GM18951 (cell line): ENCODE results near the gene HRK.

Experiments
- POLR2A ChIP-seq: IDR thresholded peaks from 4 replicates; pipeline ENCODE4 v1.6.1; 2011; ENCODE audit warnings: mild to moderate bottlenecking; ENCODE audit not compliant: insufficient read length, insufficient read depth; ENCODE audit errors: extremely low read depth
- in situ Hi-C: fragments of 300-500 bp; cut with MboI; formaldehyde crosslinking; loops from one replicate; pipeline ENCODE4 v1.12.0; 2022; ENCODE audit warnings: low sequenced_read_pairs, mixed read lengths, inconsistent platforms; ENCODE audit not compliant: unreplicated experiment

HRK gene

GRCh38 chr12:116852303-116852702, 28.9 kb downstream of the HRK start:
- TF ChIP-seq POLR2A = no peak

DNA sequence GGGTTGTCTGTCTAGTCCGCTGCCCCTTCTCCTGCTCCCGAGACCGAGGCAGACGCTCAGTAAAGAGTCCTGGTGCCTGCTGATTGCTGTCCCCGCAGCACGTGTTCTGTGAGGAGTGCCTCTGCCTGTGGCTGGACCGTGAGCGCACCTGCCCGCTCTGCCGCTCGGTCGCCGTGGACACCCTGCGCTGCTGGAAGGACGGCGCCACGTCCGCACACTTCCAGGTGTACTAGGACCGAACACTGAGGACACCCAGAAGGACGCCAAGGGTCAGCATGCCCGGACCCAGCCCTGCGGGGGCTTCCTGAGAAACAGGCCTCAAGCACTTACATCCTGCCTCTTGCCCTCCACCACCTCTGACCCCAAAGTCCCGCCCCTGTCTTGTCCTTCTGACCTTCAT, 32.0 kb downstream of the HRK start:
- no peak for TF ChIP-seq POLR2A
- in situ Hi-C loops = no loop called here

More at GRCh38 chr12:116852303-116852702, 28.9 kb downstream of the HRK start:
- in situ Hi-C loops = no loop called here

DNA sequence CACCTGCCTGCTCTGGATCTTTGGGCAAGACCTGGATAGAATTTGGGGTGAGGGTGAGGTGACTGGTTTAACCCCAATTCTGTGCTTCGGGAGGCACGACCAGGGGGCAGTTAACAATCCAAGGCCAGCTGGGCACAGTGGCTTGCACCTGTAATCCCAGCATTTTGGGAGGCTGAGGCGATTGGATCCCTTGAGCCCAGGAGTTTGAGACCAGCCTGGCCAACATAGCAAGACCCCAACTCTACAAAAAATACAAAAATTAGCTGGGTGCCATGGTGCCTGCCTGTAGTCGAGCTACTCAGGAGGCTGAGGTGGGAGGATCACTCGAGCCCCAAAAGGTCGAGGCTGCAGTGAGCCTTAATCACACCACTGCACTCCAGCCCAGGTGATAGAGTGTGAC, 38.2 kb downstream of the HRK start:
- in situ Hi-C loops = no loop called here
- no peak for TF ChIP-seq POLR2A

GRCh38 chr12:116839287-116839830, 41.9 kb downstream of the HRK start:
- in situ Hi-C loops = no loop called here
- no peak for TF ChIP-seq POLR2A

DNA sequence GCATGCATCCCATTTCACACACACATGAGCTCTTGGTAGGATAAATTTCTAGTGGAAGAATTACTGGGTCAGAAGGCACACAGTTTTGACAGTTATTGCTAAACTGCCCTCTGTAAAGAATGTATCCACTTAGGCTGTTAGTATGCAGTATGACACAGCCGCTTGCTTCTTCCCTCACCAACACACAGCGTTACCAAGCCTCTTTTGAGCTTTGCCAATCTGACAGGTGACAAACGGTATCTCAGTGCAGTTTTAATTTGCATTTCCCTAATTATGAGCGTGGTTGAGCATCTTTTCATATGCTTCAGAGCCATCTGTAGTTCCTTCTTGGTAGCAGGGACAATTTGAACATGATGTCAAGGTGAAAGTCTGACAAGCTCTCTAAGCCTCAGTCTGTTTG, 42.9 kb downstream of the HRK start:
- in situ Hi-C loops = no loop called here

DNA sequence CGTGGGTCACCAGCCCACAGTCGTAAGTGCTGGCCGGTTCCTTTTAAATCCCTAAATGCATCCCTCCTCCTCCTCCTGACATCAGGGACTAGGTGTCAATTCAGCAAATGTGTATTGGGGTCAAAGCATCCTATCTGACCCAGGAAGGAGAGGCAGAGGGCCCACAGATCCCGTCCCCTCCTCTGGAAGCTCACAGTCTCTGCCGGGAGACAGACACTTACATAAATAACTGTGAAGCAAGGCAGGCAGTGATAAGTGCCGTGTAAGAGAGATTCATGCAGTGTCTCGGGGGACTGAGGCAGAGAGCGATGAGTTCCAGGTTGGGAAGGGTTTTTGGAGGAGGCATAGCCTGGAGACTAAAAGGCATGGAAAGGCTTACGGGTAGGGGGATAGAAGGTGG, 44.1 kb downstream of the HRK start:
- in situ Hi-C loops = no loop called here
- TF ChIP-seq POLR2A = no peak

More for the DNA sequence above, 42.9 kb downstream of the HRK start:
- no peak for TF ChIP-seq POLR2A

DNA sequence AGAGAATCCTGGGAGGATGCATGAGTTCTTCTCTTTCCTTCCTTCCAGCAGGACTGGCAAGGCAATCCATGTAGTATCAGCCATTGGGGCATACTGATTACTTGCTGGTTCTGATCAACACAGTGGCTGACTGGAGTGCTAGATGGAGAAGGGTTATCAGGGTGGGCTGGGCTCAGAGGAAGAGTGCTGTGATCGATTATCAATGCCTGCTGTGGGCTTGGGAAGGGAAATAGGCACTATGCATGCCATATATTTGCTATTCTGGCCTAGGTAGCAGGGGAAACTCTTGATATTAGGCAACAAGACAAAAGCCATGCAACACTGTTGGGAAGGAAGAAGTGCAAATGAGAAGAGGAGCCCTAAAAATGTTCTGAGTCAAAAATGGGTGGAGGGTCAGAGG, 45.8 kb downstream of the HRK start:
- TF ChIP-seq POLR2A = no peak
- in situ Hi-C loops = no loop called here

DNA sequence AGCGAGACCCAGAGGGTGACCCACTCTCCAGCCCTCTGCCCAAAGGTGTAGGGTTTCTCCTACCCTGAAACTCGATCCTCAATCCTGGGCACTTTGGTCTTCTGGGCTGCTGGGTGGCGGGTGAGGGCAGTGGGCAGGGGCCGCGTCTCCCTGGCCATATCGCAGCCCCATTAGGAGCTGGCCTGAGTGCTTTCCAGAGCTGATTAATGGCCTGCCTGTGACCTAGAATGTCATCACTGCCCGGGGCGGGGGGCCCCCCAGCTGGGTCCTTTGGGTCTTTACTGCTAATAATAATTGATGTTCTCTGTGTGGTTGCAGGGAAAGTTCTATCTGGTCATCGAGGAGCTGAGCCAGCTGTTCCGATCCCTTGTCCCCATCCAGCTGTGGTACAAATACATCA, 47.8 kb downstream of the HRK start:
- no peak for TF ChIP-seq POLR2A
- in situ Hi-C loops = no loop called here

- in situ Hi-C loops = no loop called here
- TF ChIP-seq POLR2A = no peak
Measured at GRCh38 chr12:116832353-116832752, 48.9 kb downstream of the HRK start.

DNA sequence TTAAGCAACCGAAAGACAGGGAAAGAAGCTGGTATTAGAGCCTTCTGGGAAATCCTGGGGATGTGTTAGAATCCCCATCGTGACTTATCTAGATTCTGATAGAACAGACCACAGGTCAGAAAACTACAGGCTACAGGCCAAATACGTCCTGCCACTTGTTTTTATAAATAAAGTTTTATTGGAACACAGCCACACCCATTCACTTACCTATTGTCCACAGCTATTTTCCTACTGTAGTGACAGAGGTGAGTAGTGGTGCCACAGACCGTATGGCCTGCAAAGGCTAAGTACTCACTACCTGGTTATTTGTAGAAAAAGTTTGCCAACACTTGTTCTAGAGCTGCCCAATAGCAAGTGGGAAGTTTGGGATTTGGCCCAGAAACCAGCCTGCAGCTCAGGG, 53.8 kb downstream of the HRK start:
- no peak for TF ChIP-seq POLR2A
- in situ Hi-C loops = no loop called here

DNA sequence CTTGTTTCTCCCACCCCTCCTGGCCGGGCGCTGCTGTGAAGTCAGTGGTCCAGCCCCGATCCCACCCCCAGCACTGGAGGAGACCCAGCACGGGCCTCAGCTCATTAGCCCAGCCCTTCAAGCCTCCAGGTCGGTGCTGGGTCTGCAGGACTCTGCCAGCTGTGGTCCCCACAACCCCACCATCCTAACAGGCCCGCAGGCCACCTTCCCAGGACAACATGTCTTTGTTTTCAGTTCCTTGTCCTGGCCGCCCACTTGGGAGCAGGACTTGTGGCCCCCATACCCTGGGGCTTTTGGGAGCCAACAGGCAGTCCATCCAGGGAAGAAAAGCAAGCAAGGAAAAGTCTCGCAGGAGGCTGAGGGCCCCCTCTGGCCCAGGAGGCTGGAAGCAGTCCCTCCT, 60.0 kb downstream of the HRK start:
- TF ChIP-seq POLR2A = no peak
- in situ Hi-C loops = no loop called here

DNA sequence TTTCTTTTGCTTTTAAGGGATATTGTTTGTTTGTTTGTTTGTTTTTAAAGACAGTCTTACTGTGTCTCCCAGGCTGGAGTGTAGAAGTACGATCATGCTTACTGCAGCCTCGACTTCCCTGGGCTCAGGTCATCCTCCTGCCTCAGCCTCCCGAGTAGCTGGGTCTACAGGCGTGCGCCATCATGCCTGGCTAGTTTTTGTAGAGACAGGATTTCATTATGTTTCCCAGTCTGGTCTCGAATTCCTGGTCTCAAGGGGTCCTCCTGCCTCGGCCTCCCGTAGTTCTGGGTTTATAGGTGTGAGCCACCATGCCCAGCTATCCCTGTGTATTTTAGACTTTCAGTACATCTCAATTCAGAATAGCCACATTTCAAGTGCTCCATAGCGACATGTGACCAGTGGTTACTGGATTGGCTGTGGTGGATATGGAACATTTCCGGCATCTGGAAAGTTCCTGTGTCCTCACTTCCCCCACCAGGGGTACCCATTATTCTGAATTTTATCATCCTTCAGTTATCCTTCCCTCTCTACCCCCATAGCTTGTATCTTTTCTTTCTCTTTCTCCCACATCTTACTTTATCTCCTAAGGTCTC, 61.1 kb downstream of the HRK start:
- no peak for TF ChIP-seq POLR2A
- in situ Hi-C loops = no loop called here

DNA sequence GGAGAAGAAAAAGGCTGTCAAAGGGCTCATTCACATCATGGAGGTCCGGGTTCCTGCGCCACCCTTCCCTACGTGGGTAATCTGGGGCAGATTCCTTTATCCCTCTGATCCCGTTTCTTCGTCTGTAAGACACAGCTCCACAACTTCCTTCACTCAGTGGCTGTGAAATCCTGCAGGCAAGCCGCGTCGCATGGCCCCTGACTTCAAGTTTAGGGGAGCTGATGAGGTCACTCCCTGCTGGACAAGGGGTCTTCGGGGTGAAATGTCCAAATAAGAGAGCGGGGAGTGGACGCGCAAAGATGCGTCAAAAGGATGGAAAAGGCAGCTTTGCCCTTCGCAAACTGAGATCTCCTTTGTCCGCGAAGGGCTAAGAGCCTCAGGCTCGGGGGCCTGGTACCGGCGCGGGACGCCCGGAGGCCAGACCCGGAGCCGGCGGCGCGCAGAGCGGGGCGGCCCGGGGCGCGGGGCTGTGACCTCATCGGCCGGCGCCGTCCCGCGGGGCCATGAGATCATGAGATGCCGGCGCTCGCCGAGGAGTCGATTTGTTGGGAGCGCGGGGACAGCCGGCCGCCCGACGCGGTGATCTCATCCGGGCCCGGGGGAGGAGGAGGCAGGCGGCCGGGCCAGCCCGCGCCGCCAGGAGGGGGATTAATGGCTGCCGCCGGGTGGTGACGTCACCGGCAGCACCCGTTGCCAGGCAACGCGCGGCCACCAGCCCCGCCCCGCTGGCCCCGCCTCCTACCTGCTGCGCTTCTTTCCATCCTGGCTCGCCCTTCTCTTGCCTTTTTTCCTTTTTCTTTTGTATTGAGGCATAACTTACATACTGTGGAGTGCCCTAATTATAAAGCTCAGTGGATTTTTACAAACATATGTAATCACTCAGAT, 62.1 kb downstream of the HRK start:
- in situ Hi-C loops = no loop called here

More for the DNA sequence above, 62.1 kb downstream of the HRK start:
- peak; percentile 71 for TF ChIP-seq POLR2A
